ENCODE data around the gene ME3.

GRCh38 chr11:86688398-86689179 is 16.2 kb upstream of the ME3 start:
- no peak for TF ChIP-seq CTCF (IDR thresholded peaks at IDR 0.05; ENCODE audit: low read depth, low read length, missing input control)
- no peak for TF ChIP-seq RAD21 (IDR thresholded peaks at IDR 0.05)
- no peak for TF ChIP-seq MAX (IDR thresholded peaks at IDR 0.05)
- TF ChIP-seq NR2F2 (IDR thresholded peaks at IDR 0.05), result no peak
- no peak for TF ChIP-seq YY1 (IDR thresholded peaks at IDR 0.05)
- TF ChIP-seq REST (IDR thresholded peaks at IDR 0.05), result no peak
- TF ChIP-seq SP1 (IDR thresholded peaks at IDR 0.05), result no peak
- no peak for TF ChIP-seq FOXA1 (IDR thresholded peaks at IDR 0.05)
- no peak for TF ChIP-seq GABPA (IDR thresholded peaks at IDR 0.05 in 1 of 2, conservative IDR thresholded peaks at IDR 0.05 in 1 of 2)
- TF ChIP-seq TAF1 (conservative IDR thresholded peaks at IDR 0.05), result no peak

Measured in liver (tissue), 3 donors.